A204.1 (cell line): ENCODE measurements around the gene ARHGAP22.

Experiments used
- FAIRE-seq: peaks from 2 replicates; lab custom pipeline; 2012; peaks lifted over from hg19 to GRCh38; lab: Jason Lieb, UNC

Gene ARHGAP22

GRCh38 chr10:48496831-48497779 lies 107.8 kb downstream of the ARHGAP22 start:
- no peak for FAIRE-seq

GRCh38 chr10:48496105-48496830 lies 108.6 kb downstream of the ARHGAP22 start:
- FAIRE-seq, result no peak

- FAIRE-seq, result no peak
These were observed 109.4 kb downstream of the ARHGAP22 start for GRCh38 chr10:48495282-48496045.

GRCh38 chr10:48494611-48495010 lies 110.3 kb downstream of the ARHGAP22 start:
- no peak for FAIRE-seq

GRCh38 chr10:48494073-48494472 lies 110.8 kb downstream of the ARHGAP22 start:
- FAIRE-seq, result no peak

GRCh38 chr10:48493083-48493871 lies 111.6 kb downstream of the ARHGAP22 start:
- no peak for FAIRE-seq

- FAIRE-seq, result no peak
These were observed 112.7 kb downstream of the ARHGAP22 start for GRCh38 chr10:48492201-48492600.

- no peak for FAIRE-seq
These were observed 113.3 kb downstream of the ARHGAP22 start for GRCh38 chr10:48491392-48492139.

- FAIRE-seq, result no peak
These were observed 113.9 kb downstream of the ARHGAP22 start for GRCh38 chr10:48490946-48491345.

- no peak for FAIRE-seq
These were observed 114.3 kb downstream of the ARHGAP22 start for GRCh38 chr10:48490571-48490940.

GRCh38 chr10:48489099-48489498 lies 115.8 kb downstream of the ARHGAP22 start:
- FAIRE-seq, result no peak

GRCh38 chr10:48487244-48487643 lies 117.6 kb downstream of the ARHGAP22 start:
- no peak for FAIRE-seq

GRCh38 chr10:48485711-48486110 lies 119.2 kb downstream of the ARHGAP22 start:
- FAIRE-seq, result no peak

- FAIRE-seq, result no peak
These were observed 120.0 kb downstream of the ARHGAP22 start for GRCh38 chr10:48484911-48485310.

- FAIRE-seq, result no peak
These were observed 122.7 kb downstream of the ARHGAP22 start for GRCh38 chr10:48482207-48482606.

- FAIRE-seq, result no peak
These were observed 123.5 kb downstream of the ARHGAP22 start for GRCh38 chr10:48481385-48481784.

GRCh38 chr10:48480397-48481374 lies 124.2 kb downstream of the ARHGAP22 start:
- no peak for FAIRE-seq

GRCh38 chr10:48478980-48479811 lies 125.7 kb downstream of the ARHGAP22 start:
- FAIRE-seq, result no peak

GRCh38 chr10:48478469-48478868 lies 126.4 kb downstream of the ARHGAP22 start:
- no peak for FAIRE-seq
